BLaER1 (cell line): ENCODE data around the gene ANK3.
"Not testable (repeated sequence)": the region's sequence is repeated elsewhere in the genome, so short reads cannot be mapped to it uniquely, and the experiment has no call there.

Source experiments
- H3K27ac ChIP-seq: shearing (Covaris generic); formaldehyde crosslinking; 2 replicates; pipeline ENCODE4 v1.8.1; 2022
- H3K27me3 ChIP-seq: shearing (Covaris generic); formaldehyde crosslinking; 2 replicates; pipeline ENCODE4 v1.8.1; 2022
- H3K36me3 ChIP-seq: shearing (Covaris generic); formaldehyde crosslinking; 2 replicates; pipeline ENCODE4 v1.8.1; 2022
- H3K4me1 ChIP-seq: shearing (Covaris generic); formaldehyde crosslinking; 2 replicates; pipeline ENCODE4 v1.8.1; 2022
- H3K4me2 ChIP-seq: shearing (Covaris generic); formaldehyde crosslinking; 2 replicates; pipeline ENCODE4 v1.8.1; 2022
- H3K4me3 ChIP-seq: shearing (Covaris generic); formaldehyde crosslinking; 2 replicates; pipeline ENCODE4 v1.8.1; 2022
- H3K9ac ChIP-seq: shearing (Covaris generic); formaldehyde crosslinking; 2 replicates; pipeline ENCODE4 v1.8.1; 2022
- H3K9me3 ChIP-seq: shearing (Covaris generic); formaldehyde crosslinking; 2 replicates; pipeline ENCODE4 v1.8.1; 2022
- H4K20me1 ChIP-seq: shearing (Covaris generic); formaldehyde crosslinking; 2 replicates; pipeline ENCODE4 v1.8.1; 2022
- Cebpa-rat ChIP-seq: shearing (Covaris generic); IDR thresholded peaks from 2 replicates; pipeline ENCODE4 v1.8.1; 2022

The ANK3 gene

DNA sequence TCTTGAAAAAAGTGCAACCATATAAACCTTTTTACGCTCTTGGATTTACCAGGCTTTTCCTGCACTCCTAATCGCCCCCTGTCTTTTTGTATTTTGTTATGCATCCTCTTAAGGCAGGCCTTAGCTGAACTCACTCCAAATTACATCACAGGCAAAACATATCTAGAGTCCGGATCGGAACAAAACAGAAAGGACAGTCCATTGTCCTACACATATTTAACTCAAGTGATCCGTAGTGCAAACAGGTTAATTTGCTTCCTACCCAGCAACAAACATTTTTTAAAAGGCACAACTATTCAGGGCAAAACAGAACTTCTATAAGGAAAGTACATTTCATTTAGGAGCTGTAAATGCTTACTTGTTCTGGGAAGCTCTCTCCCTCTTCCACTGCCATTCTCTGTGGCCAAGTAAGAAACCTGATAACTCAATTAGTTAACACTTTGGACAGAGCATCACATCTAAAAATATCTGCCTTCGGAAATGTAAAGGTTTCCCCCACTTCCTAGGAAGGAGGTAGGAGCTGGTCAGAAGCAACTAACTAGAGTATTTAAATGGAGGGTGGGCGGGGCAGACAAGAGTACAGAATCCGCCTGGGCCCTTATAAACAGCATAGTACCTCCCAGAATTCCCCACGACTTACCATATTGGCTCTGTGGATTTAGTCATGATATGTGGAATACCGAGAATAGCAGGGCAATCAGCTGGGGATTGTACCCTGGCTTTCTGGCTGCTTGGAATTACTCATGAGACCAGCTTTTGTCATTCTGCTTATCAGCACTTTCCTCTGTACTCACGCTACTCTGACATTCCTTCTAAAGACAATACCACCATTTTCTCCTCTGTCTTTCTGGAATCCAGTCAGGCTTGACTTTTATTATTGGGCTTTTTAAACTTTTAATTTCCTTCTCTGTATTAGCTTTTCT, 89.5 kb downstream of the ANK3 start:
- H4K20me1 ChIP-seq: no peaks in the 10 kb centered on the region
- no peak overlapping the region for H3K4me3 ChIP-seq
- no peak overlapping the region for H3K4me2 ChIP-seq
- no peaks in the 10 kb centered on the region for H3K36me3 ChIP-seq
- TF ChIP-seq Cebpa-rat: no peak
- H3K27ac ChIP-seq: no peak overlapping the region
- no peaks in the 10 kb centered on the region for H3K9me3 ChIP-seq
- H3K4me1 ChIP-seq: no peaks in the 10 kb centered on the region
- no peak overlapping the region for H3K9ac ChIP-seq
- H3K27me3 ChIP-seq: no peaks in the 10 kb centered on the region

- H3K27me3 ChIP-seq: no peaks in the 10 kb centered on the region
- no peak overlapping the region for H3K9ac ChIP-seq
- H3K4me2 ChIP-seq: no peak overlapping the region
- no peak for TF ChIP-seq Cebpa-rat
- H3K36me3 ChIP-seq: no peaks in the 10 kb centered on the region
- H3K9me3 ChIP-seq: no peaks in the 10 kb centered on the region
- no peak overlapping the region for H3K27ac ChIP-seq
- H4K20me1 ChIP-seq: no peaks in the 10 kb centered on the region
- no peaks in the 10 kb centered on the region for H3K4me1 ChIP-seq
- no peak overlapping the region for H3K4me3 ChIP-seq
These were observed 90.3 kb downstream of the ANK3 start for GRCh38 chr10:60299390-60299778.

- H4K20me1 ChIP-seq: no peaks in the 10 kb centered on the region
- no peaks in the 10 kb centered on the region for H3K9me3 ChIP-seq
- no peaks in the 10 kb centered on the region for H3K36me3 ChIP-seq
- no peaks in the 10 kb centered on the region for H3K4me1 ChIP-seq
- no peaks in the 10 kb centered on the region for H3K27me3 ChIP-seq
- no peak overlapping the region for H3K4me2 ChIP-seq
- H3K9ac ChIP-seq: no peak overlapping the region
- TF ChIP-seq Cebpa-rat: no peak
- H3K4me3 ChIP-seq: no peak overlapping the region
- no peak overlapping the region for H3K27ac ChIP-seq
These were observed 91.0 kb downstream of the ANK3 start for GRCh38 chr10:60298408-60299389.

DNA sequence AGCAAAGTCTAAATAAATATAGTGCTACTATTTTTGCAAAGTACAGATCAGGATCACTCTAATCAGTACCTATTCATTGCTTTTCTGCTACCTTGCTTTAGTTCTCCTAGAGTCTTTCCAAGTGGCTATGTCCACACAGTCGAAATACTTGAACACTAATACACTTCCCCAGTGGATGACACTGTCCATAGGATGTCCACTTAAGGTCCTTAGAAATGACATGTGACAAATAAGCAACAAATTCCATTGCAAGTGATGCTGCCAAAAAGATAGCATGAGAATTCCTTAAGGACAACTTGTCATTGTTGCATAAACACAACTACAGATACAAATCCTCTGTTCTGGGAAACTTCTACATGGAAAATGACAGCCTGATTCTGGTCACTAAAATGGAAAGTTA, 93.6 kb downstream of the ANK3 start:
- Histone ChIP-seq H3K27ac (no peak overlapping the region), H3K9ac (no peak overlapping the region), H3K27me3 (no peaks in the 10 kb centered on the region), H3K4me1 (no peaks in the 10 kb centered on the region), H3K9me3 (no peaks in the 10 kb centered on the region), H4K20me1 (no peaks in the 10 kb centered on the region), H3K4me2 (no peak overlapping the region), H3K36me3 (no peaks in the 10 kb centered on the region), H3K4me3 (no peak overlapping the region)
- no peak for TF ChIP-seq Cebpa-rat

GRCh38 chr10:60295028-60295937, 94.4 kb downstream of the ANK3 start:
- Histone ChIP-seq H3K9ac (no peak overlapping the region), H3K27ac (no peak overlapping the region), H3K4me3 (no peak overlapping the region), H3K36me3 (no peaks in the 10 kb centered on the region), H3K27me3 (no peaks in the 10 kb centered on the region), H3K4me1 (no peaks in the 10 kb centered on the region), H3K9me3 (no peaks in the 10 kb centered on the region), H4K20me1 (no peaks in the 10 kb centered on the region), H3K4me2 (no peak overlapping the region)
- TF ChIP-seq Cebpa-rat: no peak

DNA sequence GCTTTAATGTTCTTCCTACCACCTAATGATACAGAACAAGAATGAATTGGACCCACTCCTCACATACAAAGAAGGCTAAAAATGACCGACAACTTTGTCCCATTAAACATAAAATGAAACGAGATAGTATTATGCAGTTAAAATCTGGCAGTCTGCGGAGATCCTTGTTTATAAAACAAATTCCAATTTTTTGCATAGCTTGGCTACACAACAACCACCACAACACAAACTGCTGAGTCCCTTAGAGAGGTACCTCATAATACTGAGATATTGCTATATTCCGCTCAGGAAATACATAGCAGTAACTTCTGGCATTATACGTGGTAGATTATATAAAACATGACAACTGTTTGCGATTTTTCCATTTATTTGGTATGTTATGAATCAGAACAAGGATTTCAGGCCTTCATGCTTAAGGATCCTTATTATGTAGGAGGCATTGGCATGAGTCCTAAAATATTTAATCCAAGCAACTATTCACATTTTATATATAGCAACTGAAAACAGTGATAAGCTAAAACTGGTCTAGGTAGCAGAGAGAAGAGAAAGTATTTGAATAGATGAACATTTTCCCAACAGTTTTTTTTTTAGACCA, 96.0 kb downstream of the ANK3 start:
- H3K4me2 ChIP-seq: no peak overlapping the region

DNA sequence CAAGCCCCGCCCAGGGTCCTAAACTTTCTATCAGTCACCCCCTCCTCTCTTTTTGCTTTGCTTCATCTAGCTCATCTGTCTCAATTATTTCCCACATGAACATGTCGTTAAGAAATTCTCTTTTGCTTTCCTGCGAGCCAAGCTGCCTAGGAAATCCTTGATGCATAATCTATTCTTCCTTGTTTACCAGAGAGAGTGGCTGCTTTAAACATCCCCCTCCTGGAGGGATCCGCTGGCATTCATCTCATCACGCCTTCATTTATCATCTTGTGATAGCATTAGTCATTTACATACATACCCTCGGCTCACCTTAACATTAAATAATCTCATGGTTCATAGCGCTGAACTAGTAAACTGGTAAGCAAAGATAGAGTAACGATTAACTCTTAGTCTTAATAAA, 96.7 kb downstream of the ANK3 start:
- H3K27ac ChIP-seq: no peak overlapping the region
- no peaks in the 10 kb centered on the region for H4K20me1 ChIP-seq
- H3K36me3 ChIP-seq: no peaks in the 10 kb centered on the region
- no peak overlapping the region for H3K4me3 ChIP-seq
- H3K27me3 ChIP-seq: no peaks in the 10 kb centered on the region
- no peaks in the 10 kb centered on the region for H3K4me1 ChIP-seq
- H3K9me3 ChIP-seq: no peaks in the 10 kb centered on the region
- no peak overlapping the region for H3K4me2 ChIP-seq
- TF ChIP-seq Cebpa-rat: no peak
- H3K9ac ChIP-seq: no peak overlapping the region

More for the DNA sequence above, 96.0 kb downstream of the ANK3 start:
- no peaks in the 10 kb centered on the region for H3K4me1 ChIP-seq
- H3K9ac ChIP-seq: no peak overlapping the region
- no peaks in the 10 kb centered on the region for H3K36me3 ChIP-seq
- no peak overlapping the region for H3K27ac ChIP-seq
- no peaks in the 10 kb centered on the region for H3K9me3 ChIP-seq
- no peaks in the 10 kb centered on the region for H4K20me1 ChIP-seq
- no peak overlapping the region for H3K4me3 ChIP-seq
- H3K27me3 ChIP-seq: no peaks in the 10 kb centered on the region
- TF ChIP-seq Cebpa-rat: no peak

GRCh38 chr10:60292536-60292935, 97.1 kb downstream of the ANK3 start:
- not testable (repeated sequence) for H3K4me1 ChIP-seq, H3K36me3 ChIP-seq, H3K9me3 ChIP-seq, H3K27ac ChIP-seq, H3K4me3 ChIP-seq, H3K27me3 ChIP-seq, H4K20me1 ChIP-seq, H3K4me2 ChIP-seq, H3K9ac ChIP-seq

DNA sequence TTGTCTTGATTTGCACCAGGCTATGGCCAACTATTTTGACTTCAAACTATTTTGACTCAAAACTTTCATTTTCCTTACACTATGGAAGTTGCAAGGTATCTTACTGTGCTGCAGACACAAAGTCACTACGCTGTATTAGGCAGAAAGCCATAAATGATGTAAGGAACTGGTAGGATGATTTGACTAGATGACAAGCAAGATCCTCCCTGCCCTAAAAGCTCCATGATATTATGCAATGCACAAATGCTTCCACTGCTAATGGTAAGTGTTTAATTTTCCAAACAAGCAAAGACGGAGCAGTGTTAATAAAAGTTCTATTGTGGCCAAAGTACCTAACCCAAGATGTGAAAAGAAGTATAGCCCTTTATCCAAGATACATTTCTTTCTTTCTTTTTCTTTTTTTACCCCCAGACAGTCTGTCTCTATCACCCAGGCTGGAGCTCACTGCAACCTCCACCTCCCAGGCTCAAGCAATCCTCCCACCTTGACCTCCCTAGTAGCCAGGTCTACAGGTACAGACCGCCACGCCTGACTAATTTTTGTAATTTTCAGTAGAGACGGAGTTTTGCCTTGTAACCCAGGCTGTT, 98.2 kb downstream of the ANK3 start:
- no peak overlapping the region for H3K27ac ChIP-seq
- no peaks in the 10 kb centered on the region for H4K20me1 ChIP-seq
- no peaks in the 10 kb centered on the region for H3K36me3 ChIP-seq
- no peaks in the 10 kb centered on the region for H3K9me3 ChIP-seq
- no peak overlapping the region for H3K4me3 ChIP-seq
- H3K27me3 ChIP-seq: no peaks in the 10 kb centered on the region
- TF ChIP-seq Cebpa-rat: no peak
- H3K4me2 ChIP-seq: no peak overlapping the region
- H3K9ac ChIP-seq: no peak overlapping the region
- no peaks in the 10 kb centered on the region for H3K4me1 ChIP-seq
